GM18870 (cell line): ENCODE measurements around the gene WDFY3.
"Not testable (repeated sequence)": the region's sequence is repeated elsewhere in the genome, so short reads cannot be mapped to it uniquely, and the experiment has no call there.

Experiments
- ATAC-seq: cut with Tn5 transposase; IDR thresholded peaks from one replicate; pipeline ENCODE4 v1.9.1; 2021; ENCODE audit warnings: moderate library complexity; ENCODE audit not compliant: unreplicated experiment

WDFY3 gene

GRCh38 chr4:84683064-84683850, 283.2 kb downstream of the WDFY3 start:
- no peak for ATAC-seq

- ATAC-seq = not testable (repeated sequence)
These were observed 283.8 kb downstream of the WDFY3 start for GRCh38 chr4:84682661-84683060.

- ATAC-seq = no peak
These were observed 284.8 kb downstream of the WDFY3 start for GRCh38 chr4:84681486-84682274.

- no peak for ATAC-seq
These were observed 285.5 kb downstream of the WDFY3 start for GRCh38 chr4:84680956-84681355.

- no peak for ATAC-seq
These were observed 287.3 kb downstream of the WDFY3 start for GRCh38 chr4:84678976-84679744.

GRCh38 chr4:84677995-84678394, 288.5 kb downstream of the WDFY3 start:
- no peak for ATAC-seq

GRCh38 chr4:84677093-84677492, 289.4 kb downstream of the WDFY3 start:
- ATAC-seq = no peak

GRCh38 chr4:84673475-84674240, 292.8 kb downstream of the WDFY3 start:
- ATAC-seq = no peak

GRCh38 chr4:84672177-84672576, 294.3 kb downstream of the WDFY3 start:
- no peak for ATAC-seq

- ATAC-seq = no peak
These were observed 297.3 kb downstream of the WDFY3 start for GRCh38 chr4:84669201-84669600.

GRCh38 chr4:84666439-84666838, 300.1 kb downstream of the WDFY3 start:
- ATAC-seq = no peak

GRCh38 chr4:84664767-84665166, 301.7 kb downstream of the WDFY3 start:
- ATAC-seq = not testable (repeated sequence)

GRCh38 chr4:84661191-84661939, 305.1 kb downstream of the WDFY3 start:
- no peak for ATAC-seq

GRCh38 chr4:84660606-84661005, 305.9 kb downstream of the WDFY3 start:
- no peak for ATAC-seq

- no peak for ATAC-seq
These were observed 314.0 kb downstream of the WDFY3 start for GRCh38 chr4:84652478-84652877.

GRCh38 chr4:84651499-84651898, 315.0 kb downstream of the WDFY3 start:
- ATAC-seq = no peak

GRCh38 chr4:84648863-84649647, 317.4 kb downstream of the WDFY3 start:
- ATAC-seq = no peak

- ATAC-seq = no peak
These were observed 318.3 kb downstream of the WDFY3 start for GRCh38 chr4:84648178-84648577.

- ATAC-seq = no peak
These were observed 319.1 kb downstream of the WDFY3 start for GRCh38 chr4:84647312-84647884.
